ENCODE measurements around the gene MYO16.

MYO16 gene

GRCh38 chr13:108835083-108835482, 205.7 kb downstream of the MYO16 start:
- H3K9me3 Mint-ChIP-seq: no peaks in the 10 kb centered on the region
- H3K36me3 Mint-ChIP-seq: no peaks in the 10 kb centered on the region
- H3K4me3 Mint-ChIP-seq: no peak overlapping the region
- no peaks in the 10 kb centered on the region for H3K4me1 Mint-ChIP-seq
- no peak overlapping the region for H3K27ac Mint-ChIP-seq
- DNase-seq (ENCODE audit: low spot score in 2 of 2) (no peak), ATAC-seq (no peak)

- no peak for ATAC-seq
- no peak overlapping the region for H3K27ac Mint-ChIP-seq
- no peaks in the 10 kb centered on the region for H3K9me3 Mint-ChIP-seq
These were observed 221.3 kb downstream of the MYO16 start for GRCh38 chr13:108850691-108851090.

GRCh38 chr13:108851660-108852059, 222.2 kb downstream of the MYO16 start:
- DNase-seq (ENCODE audit: low spot score in 2 of 2): no peak
- Mint-ChIP-seq H3K27ac (no peak overlapping the region), H3K9me3 (no peaks in the 10 kb centered on the region), H3K4me1 (no peaks in the 10 kb centered on the region), H3K36me3 (no peaks in the 10 kb centered on the region), H3K4me3 (no peak overlapping the region)
- no peak for ATAC-seq

More at GRCh38 chr13:108850691-108851090, 221.3 kb downstream of the MYO16 start:
- no peaks in the 10 kb centered on the region for H3K36me3 Mint-ChIP-seq
- no peaks in the 10 kb centered on the region for H3K4me1 Mint-ChIP-seq
- no peak for DNase-seq (ENCODE audit: low spot score in 2 of 2)
- H3K4me3 Mint-ChIP-seq: no peak overlapping the region

- Mint-ChIP-seq H3K36me3 (no peaks in the 10 kb centered on the region), H3K4me3 (no peak overlapping the region), H3K27ac (no peak overlapping the region), H3K4me1 (no peaks in the 10 kb centered on the region), H3K9me3 (no peaks in the 10 kb centered on the region)
- ATAC-seq (no peak), DNase-seq (ENCODE audit: low spot score in 2 of 2) (no peak)
These were observed 223.6 kb downstream of the MYO16 start for GRCh38 chr13:108853031-108853430.

- DNase-seq (ENCODE audit: low spot score in 2 of 2) (no peak), ATAC-seq (no peak)
- no peak overlapping the region for H3K27ac Mint-ChIP-seq
- no peak overlapping the region for H3K4me3 Mint-ChIP-seq
- H3K4me1 Mint-ChIP-seq: no peaks in the 10 kb centered on the region
- peaks cover 4% of the 10 kb centered on the region for H3K9me3 Mint-ChIP-seq
- H3K36me3 Mint-ChIP-seq: no peaks in the 10 kb centered on the region
These were observed 226.5 kb downstream of the MYO16 start for GRCh38 chr13:108855737-108856387.

- peaks cover 4% of the 10 kb centered on the region for H3K9me3 Mint-ChIP-seq
- H3K4me3 Mint-ChIP-seq: no peak overlapping the region
- H3K36me3 Mint-ChIP-seq: no peaks in the 10 kb centered on the region
- DNase-seq (ENCODE audit: low spot score in 2 of 2) (no peak), ATAC-seq (no peak)
- no peaks in the 10 kb centered on the region for H3K4me1 Mint-ChIP-seq
- H3K27ac Mint-ChIP-seq: no peak overlapping the region
These were observed 229.3 kb downstream of the MYO16 start for GRCh38 chr13:108858676-108859075.

- H3K27ac Mint-ChIP-seq: no peak overlapping the region
- peaks cover 4% of the 10 kb centered on the region for H3K9me3 Mint-ChIP-seq
- ATAC-seq (no peak), DNase-seq (ENCODE audit: low spot score in 2 of 2) (no peak)
- no peaks in the 10 kb centered on the region for H3K4me1 Mint-ChIP-seq
- H3K36me3 Mint-ChIP-seq: no peaks in the 10 kb centered on the region
- no peak overlapping the region for H3K4me3 Mint-ChIP-seq
These were observed 230.0 kb downstream of the MYO16 start for GRCh38 chr13:108859197-108860012.

- no peak overlapping the region for H3K27ac Mint-ChIP-seq
- H3K9me3 Mint-ChIP-seq: peaks cover 4% of the 10 kb centered on the region
- no peak for ATAC-seq
- no peaks in the 10 kb centered on the region for H3K36me3 Mint-ChIP-seq
- no peak for DNase-seq (ENCODE audit: low spot score in 2 of 2)
- H3K4me3 Mint-ChIP-seq: no peak overlapping the region
- H3K4me1 Mint-ChIP-seq: no peaks in the 10 kb centered on the region
These were observed 231.0 kb downstream of the MYO16 start for GRCh38 chr13:108860418-108860817.

- no peak overlapping the region for H3K27ac Mint-ChIP-seq
- H3K4me1 Mint-ChIP-seq: no peaks in the 10 kb centered on the region
- no peak for DNase-seq (ENCODE audit: low spot score in 2 of 2)
- no peak overlapping the region for H3K4me3 Mint-ChIP-seq
- peak; percentile 19 for ATAC-seq
- peaks cover 2% of the 10 kb centered on the region for H3K9me3 Mint-ChIP-seq
- H3K36me3 Mint-ChIP-seq: no peaks in the 10 kb centered on the region
These were observed 247.9 kb downstream of the MYO16 start for GRCh38 chr13:108877300-108877699.

- no peak for DNase-seq (ENCODE audit: low spot score in 2 of 2)
- ATAC-seq: no peak
These were observed 249.3 kb downstream of the MYO16 start for GRCh38 chr13:108878732-108879131.

GRCh38 chr13:108889324-108889984, 260.0 kb downstream of the MYO16 start:
- ATAC-seq: no peak
- Mint-ChIP-seq H3K9me3 (no peaks in the 10 kb centered on the region), H3K36me3 (no peaks in the 10 kb centered on the region), H3K4me1 (no peaks in the 10 kb centered on the region), H3K4me3 (no peak overlapping the region), H3K27ac (no peak overlapping the region)
- no peak for DNase-seq (ENCODE audit: low spot score in 2 of 2)

More at GRCh38 chr13:108878732-108879131, 249.3 kb downstream of the MYO16 start:
- H3K9me3 Mint-ChIP-seq: peaks cover 2% of the 10 kb centered on the region
- no peak overlapping the region for H3K27ac Mint-ChIP-seq
- no peaks in the 10 kb centered on the region for H3K4me1 Mint-ChIP-seq
- no peak overlapping the region for H3K4me3 Mint-ChIP-seq
- H3K36me3 Mint-ChIP-seq: no peaks in the 10 kb centered on the region

- H3K27ac Mint-ChIP-seq: no peak overlapping the region
- ATAC-seq: no peak
- no peak overlapping the region for H3K4me3 Mint-ChIP-seq
- no peaks in the 10 kb centered on the region for H3K36me3 Mint-ChIP-seq
- H3K4me1 Mint-ChIP-seq: no peaks in the 10 kb centered on the region
- no peak for DNase-seq (ENCODE audit: low spot score in 2 of 2)
- no peaks in the 10 kb centered on the region for H3K9me3 Mint-ChIP-seq
These were observed 265.9 kb downstream of the MYO16 start for GRCh38 chr13:108895220-108895704.

GRCh38 chr13:108897955-108898354, 268.5 kb downstream of the MYO16 start:
- DNase-seq (ENCODE audit: low spot score in 2 of 2) (no peak), ATAC-seq (peak; percentile 78)
- Mint-ChIP-seq H3K27ac (no peak overlapping the region), H3K36me3 (no peaks in the 10 kb centered on the region), H3K4me1 (no peaks in the 10 kb centered on the region), H3K4me3 (no peak overlapping the region), H3K9me3 (peaks cover 3% of the 10 kb centered on the region)

GRCh38 chr13:108902405-108903155, 273.2 kb downstream of the MYO16 start:
- no peaks in the 10 kb centered on the region for H3K36me3 Mint-ChIP-seq
- no peak overlapping the region for H3K4me3 Mint-ChIP-seq
- peaks cover 3% of the 10 kb centered on the region for H3K9me3 Mint-ChIP-seq
- H3K27ac Mint-ChIP-seq: no peak overlapping the region
- ATAC-seq (no peak), DNase-seq (ENCODE audit: low spot score in 2 of 2) (peak in 1 of 2 donors; percentile 13)
- H3K4me1 Mint-ChIP-seq: no peaks in the 10 kb centered on the region

- no peak overlapping the region for H3K27ac Mint-ChIP-seq
- no peaks in the 10 kb centered on the region for H3K36me3 Mint-ChIP-seq
- DNase-seq (ENCODE audit: low spot score in 2 of 2): no peak
- H3K9me3 Mint-ChIP-seq: peaks cover 3% of the 10 kb centered on the region
- no peak for ATAC-seq
- H3K4me1 Mint-ChIP-seq: no peaks in the 10 kb centered on the region
- no peak overlapping the region for H3K4me3 Mint-ChIP-seq
These were observed 274.2 kb downstream of the MYO16 start for GRCh38 chr13:108903613-108904012.

Measured in stimulated activated effector memory CD8-positive, alpha-beta T cell treated with anti-CD3 and anti-CD28 coated beads, Interleukin-12 subunit alpha, Interleukin-12 subunit beta, amount 100 ng/mL, for 72 hours (primary cell).